Dendritic cell treated with granulocyte-macrophage colony-stimulating factor and Interleukin-4, amounts not matched to agents 40 ng/mL and 50 ng/mL, for 4 days (primary cell): Measurements from ENCODE around the gene SLC27A5.
A peak's percentile ranks its signal among the peaks of the same experiment; 100 is the strongest.

Source experiments
- H3K27ac Mint-ChIP-seq: one replicate; pipeline ENCODE4 v1.8.0; 2022; ENCODE audit warnings: mild to moderate bottlenecking, mixed read lengths
- H3K27me3 Mint-ChIP-seq: one replicate; pipeline ENCODE4 v1.8.0; 2022; ENCODE audit warnings: mild to moderate bottlenecking, mixed read lengths
- H3K36me3 Mint-ChIP-seq: one replicate; pipeline ENCODE4 v1.8.0; 2022; ENCODE audit warnings: low read depth, mixed read lengths
- H3K4me1 Mint-ChIP-seq: one replicate; pipeline ENCODE4 v1.8.0; 2022; ENCODE audit warnings: low read depth, mixed read lengths
- H3K4me3 Mint-ChIP-seq: one replicate; pipeline ENCODE4 v1.8.0; 2022; ENCODE audit warnings: mild to moderate bottlenecking, moderate library complexity, mixed read lengths
- H3K9me3 Mint-ChIP-seq: one replicate; pipeline ENCODE4 v1.8.0; 2022; ENCODE audit warnings: mixed read lengths
- intact Hi-C: fragments of 100-400 bp; cut with micrococcal nuclease; formaldehyde crosslinking; loops from one replicate; pipeline ENCODE4 v1.15.0; 2022

SLC27A5 gene, protein sequence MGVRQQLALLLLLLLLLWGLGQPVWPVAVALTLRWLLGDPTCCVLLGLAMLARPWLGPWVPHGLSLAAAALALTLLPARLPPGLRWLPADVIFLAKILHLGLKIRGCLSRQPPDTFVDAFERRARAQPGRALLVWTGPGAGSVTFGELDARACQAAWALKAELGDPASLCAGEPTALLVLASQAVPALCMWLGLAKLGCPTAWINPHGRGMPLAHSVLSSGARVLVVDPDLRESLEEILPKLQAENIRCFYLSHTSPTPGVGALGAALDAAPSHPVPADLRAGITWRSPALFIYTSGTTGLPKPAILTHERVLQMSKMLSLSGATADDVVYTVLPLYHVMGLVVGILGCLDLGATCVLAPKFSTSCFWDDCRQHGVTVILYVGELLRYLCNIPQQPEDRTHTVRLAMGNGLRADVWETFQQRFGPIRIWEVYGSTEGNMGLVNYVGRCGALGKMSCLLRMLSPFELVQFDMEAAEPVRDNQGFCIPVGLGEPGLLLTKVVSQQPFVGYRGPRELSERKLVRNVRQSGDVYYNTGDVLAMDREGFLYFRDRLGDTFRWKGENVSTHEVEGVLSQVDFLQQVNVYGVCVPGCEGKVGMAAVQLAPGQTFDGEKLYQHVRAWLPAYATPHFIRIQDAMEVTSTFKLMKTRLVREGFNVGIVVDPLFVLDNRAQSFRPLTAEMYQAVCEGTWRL

DNA sequence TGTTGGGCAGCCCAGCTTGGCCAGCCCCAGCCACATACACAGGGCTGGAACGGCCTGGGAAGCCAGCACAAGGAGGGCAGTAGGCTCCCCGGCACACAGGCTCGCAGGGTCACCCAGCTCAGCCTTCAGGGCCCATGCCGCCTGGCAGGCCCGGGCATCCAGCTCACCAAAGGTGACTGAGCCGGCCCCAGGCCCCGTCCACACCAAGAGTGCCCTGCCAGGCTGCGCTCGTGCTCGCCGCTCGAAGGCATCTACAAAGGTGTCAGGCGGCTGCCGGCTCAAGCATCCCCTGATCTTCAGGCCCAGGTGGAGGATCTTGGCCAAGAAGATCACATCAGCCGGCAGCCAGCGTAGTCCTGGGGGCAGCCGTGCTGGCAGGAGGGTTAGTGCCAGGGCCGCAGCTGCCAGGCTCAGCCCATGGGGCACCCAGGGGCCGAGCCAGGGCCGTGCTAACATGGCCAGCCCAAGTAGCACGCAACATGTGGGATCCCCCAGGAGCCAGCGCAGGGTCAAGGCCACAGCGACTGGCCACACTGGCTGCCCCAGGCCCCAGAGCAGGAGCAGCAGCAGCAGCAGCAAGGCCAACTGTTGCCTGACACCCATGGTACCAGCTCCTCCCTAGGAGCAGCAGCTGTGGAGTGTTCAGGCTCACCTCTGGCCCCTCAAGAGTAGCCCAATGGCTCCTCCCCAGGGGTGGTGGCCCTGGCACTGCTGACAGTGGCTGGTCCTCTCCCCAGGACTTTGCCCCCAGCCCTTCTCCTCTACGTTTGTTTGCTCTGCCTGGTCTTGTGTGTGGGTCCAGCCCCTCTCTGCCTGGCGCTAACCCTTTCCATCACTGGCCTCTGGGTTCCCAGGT lies at the start of gene SLC27A5:
Gene SLC27A5, minus strand, starts transcription at position 640 of the 856 bp plus-strand sequence. Its CDS starts 37 bp downstream, at position 603.
- H3K9me3 Mint-ChIP-seq, result peaks cover 12% of the 10 kb centered on the region
- no peak within 1 kb of the TSS for H3K27ac Mint-ChIP-seq
- no peak within 1 kb of the TSS for H3K4me3 Mint-ChIP-seq
- H3K27me3 Mint-ChIP-seq, result no peaks in the 10 kb centered on the region
- peaks cover 40% of the 10 kb centered on the region for H3K36me3 Mint-ChIP-seq
- intact Hi-C loops, result no loop called here
- H3K4me1 Mint-ChIP-seq, result peaks cover 32% of the 10 kb centered on the region

GRCh38 chr19:58560921-58561320 lies 49.1 kb upstream of the SLC27A5 start:
- intact Hi-C loops, result no loop called here
- peaks cover 52% of the 10 kb centered on the region for H3K36me3 Mint-ChIP-seq
- H3K4me3 Mint-ChIP-seq, result no peak overlapping the region
- no peaks in the 10 kb centered on the region for H3K9me3 Mint-ChIP-seq
- H3K27ac Mint-ChIP-seq, result no peak overlapping the region
- H3K4me1 Mint-ChIP-seq, result peaks cover 72% of the 10 kb centered on the region
- H3K27me3 Mint-ChIP-seq, result peaks cover 52% of the 10 kb centered on the region

- intact Hi-C loops, result no loop called here
- Mint-ChIP-seq H3K36me3 (peaks cover 52% of the 10 kb centered on the region), H3K4me1 (peaks cover 79% of the 10 kb centered on the region), H3K4me3 (peak overlapping the region; percentile 94), H3K9me3 (no peaks in the 10 kb centered on the region), H3K27ac (peak overlapping the region; percentile 99), H3K27me3 (peaks cover 49% of the 10 kb centered on the region)
These were observed 48.5 kb upstream of the SLC27A5 start for GRCh38 chr19:58560007-58560887.

- peaks cover 52% of the 10 kb centered on the region for H3K36me3 Mint-ChIP-seq
- H3K27me3 Mint-ChIP-seq, result peaks cover 43% of the 10 kb centered on the region
- H3K4me3 Mint-ChIP-seq, result peak overlapping the region; percentile 94
- H3K4me1 Mint-ChIP-seq, result peaks cover 84% of the 10 kb centered on the region
- intact Hi-C loops, result loop anchor here (1.0 to 2.0 kb wide), 2 partner anchors 14 to 15 kb away; partner anchors contain the start of genes MZF1 and TRIM28
- no peaks in the 10 kb centered on the region for H3K9me3 Mint-ChIP-seq
- peak overlapping the region; percentile 99 for H3K27ac Mint-ChIP-seq
These were observed 47.6 kb upstream of the SLC27A5 start for GRCh38 chr19:58559275-58560006.

GRCh38 chr19:58558623-58559274 lies 47.0 kb upstream of the SLC27A5 start:
- H3K4me3 Mint-ChIP-seq, result peak overlapping the region; percentile 94
- H3K36me3 Mint-ChIP-seq, result peaks cover 57% of the 10 kb centered on the region
- peak overlapping the region; percentile 99 for H3K27ac Mint-ChIP-seq
- no peaks in the 10 kb centered on the region for H3K9me3 Mint-ChIP-seq
- peaks cover 86% of the 10 kb centered on the region for H3K4me1 Mint-ChIP-seq
- intact Hi-C loops, result loop anchor here (1.0 to 2.0 kb wide), 3 partner anchors 14 to 38 kb away; partner anchors contain the start of genes MZF1 and TRIM28
- peaks cover 36% of the 10 kb centered on the region for H3K27me3 Mint-ChIP-seq

GRCh38 chr19:58558066-58558622 lies 46.4 kb upstream of the SLC27A5 start, which contains the start of gene UBE2M:
Gene UBE2M, minus strand, starts transcription at chr19:58558611. Its CDS starts 230 bp downstream, at chr19:58558381.
- Mint-ChIP-seq H3K36me3 (peaks cover 63% of the 10 kb centered on the region), H3K4me1 (peaks cover 85% of the 10 kb centered on the region)
- intact Hi-C loops, result loop anchor here (1.0 to 2.0 kb wide), 2 partner anchors 13 to 38 kb away; partner anchors contain the start of gene TRIM28

GRCh38 chr19:58557221-58558065 lies 45.7 kb upstream of the SLC27A5 start:
- Mint-ChIP-seq H3K27ac (peak overlapping the region; percentile 99), H3K4me3 (peak overlapping the region; percentile 94), H3K9me3 (no peaks in the 10 kb centered on the region), H3K4me1 (peaks cover 84% of the 10 kb centered on the region), H3K36me3 (peaks cover 70% of the 10 kb centered on the region), H3K27me3 (peaks cover 23% of the 10 kb centered on the region)
- intact Hi-C loops, result loop anchor here (1.0 to 2.0 kb wide), 2 partner anchors 13 to 37 kb away; partner anchors contain the start of gene TRIM28

More at GRCh38 chr19:58558066-58558622, 46.4 kb upstream of the SLC27A5 start, which contains the start of gene UBE2M:
- Mint-ChIP-seq H3K9me3 (no peaks in the 10 kb centered on the region), H3K27me3 (peaks cover 30% of the 10 kb centered on the region), H3K27ac (peak within 1 kb of the TSS; percentile 99), H3K4me3 (peak within 1 kb of the TSS; percentile 94)

- peaks cover 16% of the 10 kb centered on the region for H3K27me3 Mint-ChIP-seq
- peaks cover 78% of the 10 kb centered on the region for H3K36me3 Mint-ChIP-seq
- no peaks in the 10 kb centered on the region for H3K9me3 Mint-ChIP-seq
- H3K27ac Mint-ChIP-seq, result peak overlapping the region; percentile 99
- intact Hi-C loops, result no loop called here
- peak overlapping the region; percentile 94 for H3K4me3 Mint-ChIP-seq
- peaks cover 83% of the 10 kb centered on the region for H3K4me1 Mint-ChIP-seq
These were observed 44.9 kb upstream of the SLC27A5 start for GRCh38 chr19:58556622-58557220.

- Mint-ChIP-seq H3K27me3 (peaks cover 9% of the 10 kb centered on the region), H3K36me3 (peaks cover 84% of the 10 kb centered on the region), H3K27ac (peak overlapping the region; percentile 99), H3K4me1 (peaks cover 81% of the 10 kb centered on the region), H3K9me3 (no peaks in the 10 kb centered on the region), H3K4me3 (peak overlapping the region; percentile 94)
- intact Hi-C loops, result loop anchor here (1.0 kb wide), 1 partner anchor 17 kb away; the partner anchor contains the start of gene MZF1
These were observed 44.3 kb upstream of the SLC27A5 start for GRCh38 chr19:58555920-58556621.

GRCh38 chr19:58555369-58555885 lies 43.6 kb upstream of the SLC27A5 start:
- Mint-ChIP-seq H3K27me3 (peaks cover 3% of the 10 kb centered on the region), H3K9me3 (no peaks in the 10 kb centered on the region), H3K4me3 (peak overlapping the region; percentile 94), H3K4me1 (peaks cover 77% of the 10 kb centered on the region), H3K27ac (peak overlapping the region; percentile 99), H3K36me3 (peaks cover 91% of the 10 kb centered on the region)
- intact Hi-C loops, result loop anchor here (1.0 kb wide), 1 partner anchor 18 kb away; the partner anchor contains the start of gene MZF1
